Loucy (cell line): ENCODE results near the gene RUNX1.
A peak's percentile ranks its signal among the peaks of the same experiment; 100 is the strongest.

Experiments used
- EZH2phosphoT487 ChIP-seq: fragments of 200-600 bp; IDR thresholded peaks from 2 replicates; pipeline ENCODE4 v1.6.1; 2018; ENCODE audit warnings: antibody characterized with exemption, mild to moderate bottlenecking, moderate library complexity, borderline replicate concordance
- TF ChIP-seq, protein P1 (sequence below): fragments of 200-600 bp; sonication (generic); conservative IDR thresholded peaks from 2 replicates; pipeline ENCODE4 v1.5.1; 2014; ENCODE audit warnings: mild to moderate bottlenecking, antibody characterized with exemption, low read length

DNA sequence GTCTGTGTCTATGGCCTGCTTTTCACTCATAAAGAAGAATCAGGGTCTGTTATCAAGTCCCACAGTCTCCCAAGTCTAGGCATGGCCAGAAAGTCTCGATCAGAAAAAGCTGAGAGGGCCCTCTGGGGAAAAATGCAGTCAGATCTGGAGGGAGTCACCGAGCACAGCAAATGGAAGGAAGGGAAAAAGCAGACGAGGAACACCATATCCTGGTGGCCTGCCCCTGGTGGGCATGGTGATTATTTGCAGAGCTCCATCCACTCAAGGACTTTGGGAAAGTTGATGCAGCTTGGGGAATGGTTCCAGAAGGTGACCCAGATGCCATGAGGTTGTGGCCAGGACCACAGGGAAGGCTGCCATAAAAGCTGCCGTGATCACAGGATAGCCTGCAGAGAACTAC, 191.2 kb downstream of the RUNX1 start:
- TF ChIP-seq, protein P1, sequence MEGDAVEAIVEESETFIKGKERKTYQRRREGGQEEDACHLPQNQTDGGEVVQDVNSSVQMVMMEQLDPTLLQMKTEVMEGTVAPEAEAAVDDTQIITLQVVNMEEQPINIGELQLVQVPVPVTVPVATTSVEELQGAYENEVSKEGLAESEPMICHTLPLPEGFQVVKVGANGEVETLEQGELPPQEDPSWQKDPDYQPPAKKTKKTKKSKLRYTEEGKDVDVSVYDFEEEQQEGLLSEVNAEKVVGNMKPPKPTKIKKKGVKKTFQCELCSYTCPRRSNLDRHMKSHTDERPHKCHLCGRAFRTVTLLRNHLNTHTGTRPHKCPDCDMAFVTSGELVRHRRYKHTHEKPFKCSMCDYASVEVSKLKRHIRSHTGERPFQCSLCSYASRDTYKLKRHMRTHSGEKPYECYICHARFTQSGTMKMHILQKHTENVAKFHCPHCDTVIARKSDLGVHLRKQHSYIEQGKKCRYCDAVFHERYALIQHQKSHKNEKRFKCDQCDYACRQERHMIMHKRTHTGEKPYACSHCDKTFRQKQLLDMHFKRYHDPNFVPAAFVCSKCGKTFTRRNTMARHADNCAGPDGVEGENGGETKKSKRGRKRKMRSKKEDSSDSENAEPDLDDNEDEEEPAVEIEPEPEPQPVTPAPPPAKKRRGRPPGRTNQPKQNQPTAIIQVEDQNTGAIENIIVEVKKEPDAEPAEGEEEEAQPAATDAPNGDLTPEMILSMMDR, result peak; percentile 38
- TF ChIP-seq EZH2phosphoT487, result no peak
